H1 (cell line): ENCODE results near the gene ALLC.

Source experiments
- ASH2L ChIP-seq: fragments of 200-600, 300-600 bp; sonication (generic); IDR thresholded peaks from one replicate; pipeline ENCODE4 v1.7.1; 2017; ENCODE audit warnings: low read length
- CHD2 ChIP-seq: IDR thresholded peaks from 2 replicates; pipeline ENCODE4 v1.6.1; 2012; ENCODE audit warnings: low read length, improper control_type of control experiment
- EP300 ChIP-seq, 2 experiments: IDR thresholded peaks; 1 replicate in 1 of 2; 2 replicates in 1 of 2; pipeline ENCODE4 v1.6.1; 2011 to 2012; ENCODE audit warnings: low read depth in 2 of 2, low read length in 2 of 2, mild to moderate bottlenecking in 2 of 2, borderline replicate concordance in 1 of 2, inconsistent platforms in 1 of 2, moderate library complexity in 1 of 2
- PHF8 ChIP-seq: fragments of 200-600 bp; sonication (generic); conservative IDR thresholded peaks from 2 replicates; pipeline ENCODE4 v1.7.1; 2012; ENCODE audit warnings: low read depth, mild to moderate bottlenecking, inconsistent platforms, low read length, moderate library complexity
- POLR2AphosphoS5 ChIP-seq: IDR thresholded peaks from 2 replicates; pipeline ENCODE4 v1.6.1; 2011; ENCODE audit warnings: low read depth, low read length
- ZNF274 ChIP-seq: IDR thresholded peaks from 2 replicates; pipeline ENCODE4 v1.7.0; 2012; ENCODE audit warnings: low read length, borderline replicate concordance; ENCODE audit errors: extremely low read depth
- TF ChIP-seq, protein P1 (sequence below), 3 experiments: IDR thresholded peaks; 1 replicate in 2 of 3; 2 replicates in 1 of 3; pipeline versions ENCODE4 v1.5.1 to v1.6.1; 2011; ENCODE audit warnings: low read length in 3 of 3, mild to moderate bottlenecking in 3 of 3, inconsistent platforms in 2 of 3, low read depth in 1 of 3, moderate library complexity in 1 of 3; ENCODE audit not compliant: insufficient read depth in 1 of 3; ENCODE audit errors: control extremely low read depth in 1 of 3

DNA sequence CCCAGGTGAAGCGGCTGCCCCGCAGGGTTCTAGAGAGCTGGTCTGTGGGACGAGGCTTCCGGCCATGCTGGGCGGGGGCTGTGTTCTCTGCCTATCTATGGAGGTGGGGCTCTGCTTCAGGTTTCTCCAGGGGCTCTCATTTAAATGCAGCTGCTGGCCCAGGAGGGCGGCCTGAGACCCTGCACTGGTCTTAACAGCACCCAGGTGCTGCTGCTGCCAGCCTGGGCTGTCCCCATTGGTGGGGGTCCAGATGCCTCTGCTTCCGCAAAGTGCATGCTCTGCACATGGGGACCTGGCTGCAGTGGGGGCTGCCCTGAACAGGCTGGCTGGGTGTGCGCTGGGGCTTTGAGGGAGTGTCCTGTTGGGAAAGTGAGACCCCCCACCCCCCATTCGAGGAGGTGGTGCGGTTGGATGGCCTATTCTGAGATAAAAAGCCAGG lies 29.7 kb upstream of the ALLC start:
- TF ChIP-seq, protein P1, sequence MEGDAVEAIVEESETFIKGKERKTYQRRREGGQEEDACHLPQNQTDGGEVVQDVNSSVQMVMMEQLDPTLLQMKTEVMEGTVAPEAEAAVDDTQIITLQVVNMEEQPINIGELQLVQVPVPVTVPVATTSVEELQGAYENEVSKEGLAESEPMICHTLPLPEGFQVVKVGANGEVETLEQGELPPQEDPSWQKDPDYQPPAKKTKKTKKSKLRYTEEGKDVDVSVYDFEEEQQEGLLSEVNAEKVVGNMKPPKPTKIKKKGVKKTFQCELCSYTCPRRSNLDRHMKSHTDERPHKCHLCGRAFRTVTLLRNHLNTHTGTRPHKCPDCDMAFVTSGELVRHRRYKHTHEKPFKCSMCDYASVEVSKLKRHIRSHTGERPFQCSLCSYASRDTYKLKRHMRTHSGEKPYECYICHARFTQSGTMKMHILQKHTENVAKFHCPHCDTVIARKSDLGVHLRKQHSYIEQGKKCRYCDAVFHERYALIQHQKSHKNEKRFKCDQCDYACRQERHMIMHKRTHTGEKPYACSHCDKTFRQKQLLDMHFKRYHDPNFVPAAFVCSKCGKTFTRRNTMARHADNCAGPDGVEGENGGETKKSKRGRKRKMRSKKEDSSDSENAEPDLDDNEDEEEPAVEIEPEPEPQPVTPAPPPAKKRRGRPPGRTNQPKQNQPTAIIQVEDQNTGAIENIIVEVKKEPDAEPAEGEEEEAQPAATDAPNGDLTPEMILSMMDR (IDR thresholded peaks at IDR 0.05; ENCODE audit: control extremely low read depth in 1 of 3, insufficient read depth in 1 of 3, low read depth in 1 of 3, low read length in 3 of 3) = no peak
- TF ChIP-seq CHD2 (no peak), ZNF274 (no peak), ASH2L (no peak), EP300 (IDR thresholded peaks at IDR 0.05; ENCODE audit: borderline replicate concordance in 1 of 2, low read depth in 2 of 2, low read length in 2 of 2) (no peak), PHF8 (no peak), POLR2AphosphoS5 (no peak)
